Activated naive CD4-positive, alpha-beta T cell treated with anti-CD3 and anti-CD28 coated beads, Interleukin-2, amount 10 ng/mL, durations not matched to agents 7 days and 5 days (primary cell): ENCODE data around the gene CDC37L1.
A peak's percentile ranks its signal among the peaks of the same experiment; 100 is the strongest.
"Not testable (repeated sequence)": the region's sequence is repeated elsewhere in the genome, so short reads cannot be mapped to it uniquely, and the experiment has no call there.

Experiments
- CTCF ChIA-PET: fragments of 350-600 bp; sonication (Branson Sonifier 250); formaldehyde crosslinking; loops from one replicate; lab custom pipeline; 2021; ENCODE audit warnings: antibody characterized with exemption; lab: Charles Lee
- DNase-seq: peaks from one replicate; pipeline ENCODE4 v3.0.0-alpha.2; 2020
- H3K27ac Mint-ChIP-seq: one replicate; pipeline ENCODE4 v1.8.0; 2021; ENCODE audit warnings: mild to moderate bottlenecking, moderate library complexity, mixed read lengths
- H3K27me3 Mint-ChIP-seq: one replicate; pipeline ENCODE4 v1.8.0; 2021; ENCODE audit warnings: mild to moderate bottlenecking, mixed read lengths
- H3K36me3 Mint-ChIP-seq: one replicate; pipeline ENCODE4 v1.8.0; 2021; ENCODE audit warnings: mixed read lengths
- H3K4me1 Mint-ChIP-seq: one replicate; pipeline ENCODE4 v1.8.0; 2021; ENCODE audit warnings: mixed read lengths
- H3K4me3 Mint-ChIP-seq: one replicate; pipeline ENCODE4 v1.8.0; 2021; ENCODE audit warnings: mild to moderate bottlenecking, moderate library complexity, mixed read lengths
- H3K9me3 Mint-ChIP-seq: one replicate; pipeline ENCODE4 v1.8.0; 2021; ENCODE audit warnings: mixed read lengths

Gene CDC37L1

GRCh38 chr9:4679268-4680172, at the start of gene CDC37L1:
Gene CDC37L1 (plus strand): TSS chr9:4679569. CDS start chr9:4679768, 199 bp downstream.
- peaks cover 9% of the 10 kb centered on the region for H3K36me3 Mint-ChIP-seq
- peak; percentile 99 for DNase-seq
- peaks cover 3% of the 10 kb centered on the region for H3K27me3 Mint-ChIP-seq
- CTCF ChIA-PET, result interaction anchor here (0.7 kb wide), 1 partner anchor 14 kb away, joined by 3 read pairs; no protein-coding TSS in a partner anchor
- no peaks in the 10 kb centered on the region for H3K9me3 Mint-ChIP-seq
- H3K27ac Mint-ChIP-seq, result no peak within 1 kb of the TSS
- H3K4me1 Mint-ChIP-seq, result peaks cover 3% of the 10 kb centered on the region
- no peak within 1 kb of the TSS for H3K4me3 Mint-ChIP-seq

- Mint-ChIP-seq H3K27ac (no peak overlapping the region), H3K36me3 (no peaks in the 10 kb centered on the region), H3K9me3 (no peaks in the 10 kb centered on the region), H3K4me1 (no peaks in the 10 kb centered on the region), H3K27me3 (peaks cover 7% of the 10 kb centered on the region), H3K4me3 (no peak overlapping the region)
- CTCF ChIA-PET, result no interaction called here
- no peak for DNase-seq
Observed at GRCh38 chr9:4630836-4631235, 48.5 kb upstream of the CDC37L1 start.

- Mint-ChIP-seq H3K4me1 (no peaks in the 10 kb centered on the region), H3K27me3 (no peaks in the 10 kb centered on the region), H3K4me3 (no peak overlapping the region), H3K36me3 (no peaks in the 10 kb centered on the region), H3K9me3 (no peaks in the 10 kb centered on the region), H3K27ac (no peak overlapping the region)
- CTCF ChIA-PET, result interaction anchor here (0.9 to 2.3 kb wide), 3 partner anchors 35 to 323 kb away, joined by 3 to 15 read pairs (median 8); no protein-coding TSS in a partner anchor
- DNase-seq, result no peak
Observed at GRCh38 chr9:4638968-4639367, 40.4 kb upstream of the CDC37L1 start.

- no peak overlapping the region for H3K4me3 Mint-ChIP-seq
- no peak overlapping the region for H3K27ac Mint-ChIP-seq
- no peaks in the 10 kb centered on the region for H3K27me3 Mint-ChIP-seq
- no peaks in the 10 kb centered on the region for H3K4me1 Mint-ChIP-seq
- CTCF ChIA-PET, result interaction anchor here (0.9 to 2.3 kb wide), 5 partner anchors 23 to 323 kb away, joined by 3 to 15 read pairs (median 6); partner anchors contain the start of gene PLPP6
- no peak for DNase-seq
- no peaks in the 10 kb centered on the region for H3K9me3 Mint-ChIP-seq
- no peaks in the 10 kb centered on the region for H3K36me3 Mint-ChIP-seq
Observed at GRCh38 chr9:4639420-4639819, 39.9 kb upstream of the CDC37L1 start.

GRCh38 chr9:4640027-4640426, 39.3 kb upstream of the CDC37L1 start:
- Mint-ChIP-seq H3K9me3 (no peaks in the 10 kb centered on the region), H3K27me3 (no peaks in the 10 kb centered on the region), H3K4me3 (no peak overlapping the region), H3K4me1 (peaks cover 2% of the 10 kb centered on the region), H3K27ac (no peak overlapping the region), H3K36me3 (no peaks in the 10 kb centered on the region)
- CTCF ChIA-PET, result interaction anchor here (1.0 to 2.3 kb wide), 5 partner anchors 12 to 324 kb away, joined by 3 to 15 read pairs (median 6); partner anchors contain the start of gene PLPP6
- peak; percentile 71 for DNase-seq

GRCh38 chr9:4642351-4642750, 37.0 kb upstream of the CDC37L1 start:
- Mint-ChIP-seq H3K4me1 (peaks cover 2% of the 10 kb centered on the region), H3K27me3 (no peaks in the 10 kb centered on the region), H3K4me3 (no peak overlapping the region), H3K9me3 (no peaks in the 10 kb centered on the region), H3K27ac (no peak overlapping the region), H3K36me3 (no peaks in the 10 kb centered on the region)
- CTCF ChIA-PET, result no interaction called here
- DNase-seq, result no peak

GRCh38 chr9:4654084-4654483, 25.3 kb upstream of the CDC37L1 start:
- no peaks in the 10 kb centered on the region for H3K9me3 Mint-ChIP-seq
- CTCF ChIA-PET, result interaction anchor here (0.9 kb wide), 1 partner anchor 8 kb away, joined by 3 read pairs; no protein-coding TSS in a partner anchor
- no peak overlapping the region for H3K27ac Mint-ChIP-seq
- DNase-seq, result no peak
- H3K27me3 Mint-ChIP-seq, result peaks cover 4% of the 10 kb centered on the region
- H3K4me1 Mint-ChIP-seq, result no peaks in the 10 kb centered on the region
- no peak overlapping the region for H3K4me3 Mint-ChIP-seq
- H3K36me3 Mint-ChIP-seq, result no peaks in the 10 kb centered on the region

- H3K9me3 Mint-ChIP-seq, result no peaks in the 10 kb centered on the region
- CTCF ChIA-PET, result no interaction called here
- no peak overlapping the region for H3K27ac Mint-ChIP-seq
- no peaks in the 10 kb centered on the region for H3K36me3 Mint-ChIP-seq
- no peak overlapping the region for H3K4me3 Mint-ChIP-seq
- DNase-seq, result no peak
- peaks cover 6% of the 10 kb centered on the region for H3K27me3 Mint-ChIP-seq
- H3K4me1 Mint-ChIP-seq, result no peaks in the 10 kb centered on the region
Observed at GRCh38 chr9:4654538-4654937, 24.8 kb upstream of the CDC37L1 start.

- H3K27ac Mint-ChIP-seq, CTCF ChIA-PET, DNase-seq, H3K36me3 Mint-ChIP-seq, H3K4me3 Mint-ChIP-seq, H3K9me3 Mint-ChIP-seq, H3K4me1 Mint-ChIP-seq: not testable (repeated sequence)
- H3K27me3 Mint-ChIP-seq, result peaks cover 11% of the 10 kb centered on the region
Observed at GRCh38 chr9:4656196-4656595, 23.2 kb upstream of the CDC37L1 start.

- H3K4me1 Mint-ChIP-seq, result peaks cover 10% of the 10 kb centered on the region
- DNase-seq, result no peak
- peaks cover 11% of the 10 kb centered on the region for H3K27me3 Mint-ChIP-seq
- no peaks in the 10 kb centered on the region for H3K9me3 Mint-ChIP-seq
- H3K36me3 Mint-ChIP-seq, result no peaks in the 10 kb centered on the region
- H3K4me3 Mint-ChIP-seq, result no peak overlapping the region
- CTCF ChIA-PET, result no interaction called here
- no peak overlapping the region for H3K27ac Mint-ChIP-seq
Observed at GRCh38 chr9:4656621-4657020, 22.7 kb upstream of the CDC37L1 start.

GRCh38 chr9:4657426-4658159, 21.8 kb upstream of the CDC37L1 start:
- DNase-seq, result no peak
- Mint-ChIP-seq H3K27me3 (peaks cover 12% of the 10 kb centered on the region), H3K4me3 (no peak overlapping the region), H3K36me3 (no peaks in the 10 kb centered on the region), H3K9me3 (no peaks in the 10 kb centered on the region), H3K27ac (no peak overlapping the region), H3K4me1 (peaks cover 18% of the 10 kb centered on the region)
- CTCF ChIA-PET, result no interaction called here

- H3K27ac Mint-ChIP-seq, H3K36me3 Mint-ChIP-seq, CTCF ChIA-PET, H3K9me3 Mint-ChIP-seq, DNase-seq, H3K4me3 Mint-ChIP-seq: not testable (repeated sequence)
- Mint-ChIP-seq H3K4me1 (peaks cover 47% of the 10 kb centered on the region), H3K27me3 (peaks cover 18% of the 10 kb centered on the region)
Observed at GRCh38 chr9:4660665-4661064, 18.7 kb upstream of the CDC37L1 start.

- Mint-ChIP-seq H3K9me3 (no peaks in the 10 kb centered on the region), H3K27me3 (peaks cover 22% of the 10 kb centered on the region), H3K36me3 (peaks cover 8% of the 10 kb centered on the region), H3K4me1 (peaks cover 52% of the 10 kb centered on the region), H3K27ac (peak overlapping the region; percentile 88), H3K4me3 (peak overlapping the region; percentile 84)
- DNase-seq, result no peak
- CTCF ChIA-PET, result no interaction called here
Observed at GRCh38 chr9:4661165-4661564, 18.2 kb upstream of the CDC37L1 start.

GRCh38 chr9:4661611-4662010, 17.8 kb upstream of the CDC37L1 start:
- CTCF ChIA-PET, result interaction anchor here (0.6 to 1.4 kb wide), 3 partner anchors 21 to 140 kb away, joined by 3 to 8 read pairs (median 3); no protein-coding TSS in a partner anchor
- no peak for DNase-seq
- Mint-ChIP-seq H3K36me3 (peaks cover 8% of the 10 kb centered on the region), H3K9me3 (no peaks in the 10 kb centered on the region), H3K27ac (peak overlapping the region; percentile 88), H3K4me3 (peak overlapping the region; percentile 84), H3K4me1 (peaks cover 57% of the 10 kb centered on the region), H3K27me3 (peaks cover 26% of the 10 kb centered on the region)
